GM12878 (cell line): ENCODE results near the gene TRPM5. TPM values are rescaled to one million over a fixed set of nuclear protein-coding genes. Genes with fewer than 3 reads are reported as not detected.

ENCODE experiments used
- ATAC-seq: fragments of 200-7000 bp; cut with Tn5 transposase; 3 replicates; pipeline ENCODE4 v1.9.1; 2020; ENCODE audit warnings: mild to moderate bottlenecking, moderate library complexity
- BruUV-seq: library from RNA; stranded (reverse); fragments of 400-500 nt; replicated peaks from 2 replicates; lab custom pipeline; 2021; lab: Mats Ljungman, UMichigan
- CTCF ChIA-PET: fragments of 300-600 bp; sonication (Branson Sonifier 250); formaldehyde crosslinking; extraction: SDS; loops from one replicate; lab custom pipeline; 2021; ENCODE audit warnings: inconsistent platforms; lab: Yijun Ruan, JAX
- POLR2A ChIA-PET: fragments of 350-600 bp; formaldehyde crosslinking; extraction: SDS; loops from one replicate; lab custom pipeline; 2021; ENCODE audit warnings: inconsistent platforms; lab: Charles Lee
- RAD21 ChIA-PET: fragments of 300-600 bp; sonication (Branson Sonifier 250); formaldehyde crosslinking; loops from one replicate; lab custom pipeline; 2023; ENCODE audit warnings: antibody characterized with exemption; ENCODE audit not compliant: unreplicated experiment; lab: Charles Lee
- SMC1A ChIA-PET: fragments of 300-600 bp; sonication (Branson Sonifier 250); formaldehyde crosslinking; loops from one replicate; lab custom pipeline; 2023; ENCODE audit not compliant: unreplicated experiment, uncharacterized antibody; lab: Charles Lee
- DNase-seq: peaks from one replicate; pipeline ENCODE4 v3.0.0-alpha.2; 2011; ENCODE audit warnings: low read depth, low spot score
- FAIRE-seq: peaks from 3 replicates; lab custom pipeline; 2011; peaks lifted over from hg19 to GRCh38; lab: Jason Lieb, UNC
- H2AFZ ChIP-seq: 2 replicates; pipeline ENCODE4 v1.6.0; 2011; ENCODE audit warnings: low read depth, low read length, control low read depth; ENCODE audit not compliant: control insufficient read depth
- H3K27ac ChIP-seq: 2 replicates; pipeline ENCODE4 v1.5.1; 2011; ENCODE audit warnings: control low read depth; ENCODE audit not compliant: control insufficient read depth, insufficient read depth
- H3K27me3 ChIP-seq, 2 experiments: replicated peaks in 1 of 2; 2 replicates each; pipeline versions ENCODE4 v1.6.0 to v1.6.1; 2011; ENCODE audit warnings: low read length in 1 of 2; ENCODE audit not compliant: control insufficient read depth in 2 of 2, insufficient read depth in 2 of 2
- H3K36me3 ChIP-seq, 2 experiments: 2 replicates each; pipeline ENCODE4 v1.5.1; 2011; ENCODE audit warnings: low read length in 1 of 2; ENCODE audit not compliant: control insufficient read depth in 2 of 2, insufficient read depth in 2 of 2
- H3K4me1 ChIP-seq: 2 replicates; pipeline ENCODE4 v1.6.1; 2011; ENCODE audit warnings: mild to moderate bottlenecking, low read length, moderate library complexity, mixed read lengths; ENCODE audit not compliant: control insufficient read depth, insufficient read depth
- H3K4me2 ChIP-seq: 2 replicates; pipeline ENCODE4 v1.6.0; 2011; ENCODE audit warnings: control low read depth; ENCODE audit not compliant: control insufficient read depth, insufficient read depth
- H3K4me3 ChIP-seq: fragments of 200-600 bp; sonication (generic); 2 replicates; pipeline ENCODE4 v1.5.1; 2016
- H3K79me2 ChIP-seq: 2 replicates; pipeline ENCODE4 v1.6.0; 2011; ENCODE audit warnings: low read length; ENCODE audit not compliant: control insufficient read depth, insufficient read depth
- H3K9ac ChIP-seq: 2 replicates; pipeline ENCODE4 v1.8.0; 2011; ENCODE audit warnings: low read length, control low read depth, mixed read lengths; ENCODE audit not compliant: control insufficient read depth, insufficient read depth
- H3K9me3 ChIP-seq: replicated peaks from 3 replicates; pipeline ENCODE4 v1.5.1; 2011; ENCODE audit warnings: mild to moderate bottlenecking, low read length; ENCODE audit not compliant: control insufficient read depth, insufficient read depth
- H4K20me1 ChIP-seq: 2 replicates; pipeline ENCODE4 v1.6.0; 2011; ENCODE audit not compliant: control insufficient read depth, insufficient read depth
- ASH2L ChIP-seq: fragments of 300-600, 200-600 bp; sonication (generic); IDR thresholded peaks from 2 replicates; pipeline ENCODE4 v1.6.1; 2017; ENCODE audit warnings: low read depth, mild to moderate bottlenecking, borderline replicate concordance
- BHLHE40 ChIP-seq, 2 experiments: fragments of 450-650 bp in 1 of 2; IDR thresholded peaks; 2 replicates each; pipeline ENCODE4 v1.6.1; 2011 to 2017; ENCODE audit warnings: low read depth in 2 of 2, borderline replicate concordance in 1 of 2, improper control_type of control experiment in 1 of 2, low read length in 1 of 2, mild to moderate bottlenecking in 1 of 2
- CEBPZ ChIP-seq: fragments of 150-350 bp; IDR thresholded peaks from 2 replicates; pipeline ENCODE4 v1.6.1; 2016; ENCODE audit warnings: low read depth, low read length
- CREB1 ChIP-seq: IDR thresholded peaks from 2 replicates; pipeline ENCODE4 v1.6.1; 2012; ENCODE audit warnings: low read depth, mild to moderate bottlenecking, inconsistent platforms
- IRF3 ChIP-seq: fragments of 450-650 bp; IDR thresholded peaks from 2 replicates; pipeline ENCODE4 v1.6.1; 2014; ENCODE audit warnings: mild to moderate bottlenecking
- KAT2A ChIP-seq: conservative IDR thresholded peaks from 2 replicates; pipeline ENCODE4 v1.6.1; 2011; ENCODE audit warnings: low read depth, low read length; ENCODE audit not compliant: control insufficient read depth
- NBN ChIP-seq: fragments of 450-650 bp; IDR thresholded peaks from 2 replicates; pipeline ENCODE4 v1.6.1; 2016
- NRF1 ChIP-seq: conservative IDR thresholded peaks from 2 replicates; pipeline ENCODE4 v1.6.1; 2011; ENCODE audit warnings: mild to moderate bottlenecking, low read depth, low read length, improper control_type of control experiment
- RCOR1 ChIP-seq: conservative IDR thresholded peaks from 2 replicates; pipeline ENCODE4 v1.6.1; 2012; ENCODE audit warnings: low read depth, low read length, improper control_type of control experiment
- SP1 ChIP-seq: IDR thresholded peaks from one replicate; pipeline ENCODE4 v1.6.1; 2011; ENCODE audit warnings: low read depth, low read length
- SPI1 ChIP-seq: IDR thresholded peaks from 2 replicates; pipeline ENCODE4 v1.6.1; 2011; ENCODE audit warnings: low read depth, mild to moderate bottlenecking, low read length, moderate library complexity, borderline replicate concordance; ENCODE audit not compliant: insufficient read depth
- STAT3 ChIP-seq: IDR thresholded peaks from 2 replicates; pipeline ENCODE4 v1.6.1; 2011; ENCODE audit warnings: low read depth, low read length, improper control_type of control experiment
- SUZ12 ChIP-seq: fragments of 200-600 bp; sonication (generic); IDR thresholded peaks from one replicate; pipeline ENCODE4 v1.6.1; 2018; ENCODE audit warnings: antibody characterized with exemption, mild to moderate bottlenecking; ENCODE audit not compliant: unreplicated experiment
- USF1 ChIP-seq: IDR thresholded peaks from 2 replicates; pipeline ENCODE4 v1.6.1; 2011; ENCODE audit warnings: borderline replicate concordance, low read depth, mild to moderate bottlenecking, moderate library complexity, mixed read lengths, low read length; ENCODE audit not compliant: insufficient read depth; ENCODE audit errors: extremely low read length
- YY1 ChIP-seq: IDR thresholded peaks from 2 replicates; pipeline ENCODE4 v1.6.1; 2011; ENCODE audit warnings: low read depth, mild to moderate bottlenecking, low read length
- ZNF274 ChIP-seq: IDR thresholded peaks from one replicate; pipeline ENCODE4 v1.8.0; 2011; ENCODE audit not compliant: insufficient read length, insufficient read depth
- WGBS: methylation state at CpG from one replicate; pipeline ENCODE4 v1.1.6; 2016; ENCODE audit warnings: low lambda C conversion rate; ENCODE audit not compliant: insufficient replicate concordance, insufficient coverage; ENCODE audit errors: missing lambda C conversion rate; 5-methylcytosine and 5-hydroxymethylcytosine counted together
- in situ Hi-C: fragments of 300-500 bp; cut with MboI; formaldehyde crosslinking; loops from 9 replicates; pipeline ENCODE4 v1.14.3; 2018; ENCODE audit warnings: mixed read lengths
- intact Hi-C: fragments of 100-400 bp; cut with micrococcal nuclease; formaldehyde crosslinking; loops from one replicate; pipeline ENCODE4 v1.14.2; 2022; ENCODE audit not compliant: unreplicated experiment
- polyA plus RNA-seq, 11 experiments: library from polyadenylated mRNA; depleted of rRNA in 4 of 11; unstranded in 6 of 11; stranded (reverse) in 5 of 11; fragments of >200 nt; fragmentation: Nextera tagmentation in 4 of 11; fragmentation: Illumina TruSeq in 1 of 11; extraction: Ambion mirVana in 4 of 11; extraction: Trizol in 1 of 11; gene quantifications; 1 replicate in 1 of 11; 2 replicates in 10 of 11; pipeline versions ENCODE4 v1.2.1 to v1.2.3, GENCODE V29; 2011 to 2016; ENCODE audit warnings: inconsistent platforms in 2 of 11, missing spikeins in 2 of 11, low read depth in 1 of 11
- total RNA-seq, 4 experiments: library from RNA; depleted of rRNA in 3 of 4; stranded (reverse); fragments of >200 nt in 3 of 4; fragmentation: Illumina TruSeq in 1 of 4; extraction: Trizol in 1 of 4; gene quantifications; 2 replicates each; pipeline versions ENCODE4 v1.2.1 to v1.2.3, GENCODE V29; 2013 to 2021
- TF ChIP-seq, protein P1 (sequence below): fragments of 450-650 bp; formaldehyde crosslinking; IDR thresholded peaks from 2 replicates; pipeline ENCODE4 v1.4.0; 2022; ENCODE audit warnings: mild to moderate bottlenecking, moderate library complexity

Gene TRPM5
- total and polyA plus RNA-seq, 10 of the 15 experiments (the other 5 are each of a cell fraction or from before 2014, with no cell fraction given) = not detected

GRCh38 chr11:2408671-2409070 is 35.6 kb downstream of the TRPM5 start:
- no peak overlapping the region for H3K9ac ChIP-seq
- H3K4me2 ChIP-seq = no peak overlapping the region
- intact Hi-C loops (no loop called here), in situ Hi-C loops (no loop called here)
- POLR2A ChIA-PET = no interaction called here
- SMC1A ChIA-PET = no interaction called here
- H3K27me3 ChIP-seq = no peaks in the 10 kb centered on the region
- 32% methylated on average over 11 of the region's 11 CpGs for whole genome bisulfite sequencing
- H2AFZ ChIP-seq = no peak overlapping the region
- H3K9me3 ChIP-seq = no peaks in the 10 kb centered on the region
- no peak overlapping the region for H3K4me3 ChIP-seq
- FAIRE-seq (no peak), DNase-seq (no peak), ATAC-seq (no peak)
- RAD21 ChIA-PET = interaction anchor here (1.3 kb wide), 1 partner anchor 104 kb away, joined by 3 read pairs; no protein-coding TSS in a partner anchor
- no peaks in the 10 kb centered on the region; a peak in 1 of 4 replicates for H3K36me3 ChIP-seq
- H3K79me2 ChIP-seq = no peaks in the 10 kb centered on the region
- no TSS peak for BruUV-seq
- no peaks in the 10 kb centered on the region for H4K20me1 ChIP-seq
- CTCF ChIA-PET = interaction anchor here (1.8 kb wide), 1 partner anchor 11 kb away, joined by 6 read pairs; no protein-coding TSS in a partner anchor
- H3K4me1 ChIP-seq = no peaks in the 10 kb centered on the region
- H3K27ac ChIP-seq = no peak overlapping the region
- TF ChIP-seq CREB1 (no peak), SP1 (no peak), SUZ12 (no peak), BHLHE40 (IDR thresholded peaks at IDR 0.05; ENCODE audit: borderline replicate concordance in 1 of 2, low read depth in 2 of 2, low read length in 1 of 2) (no peak), SPI1 (no peak), USF1 (no peak), YY1 (no peak), IRF3 (no peak), KAT2A (no peak), RCOR1 (no peak), NRF1 (no peak), ZNF274 (no peak), NBN (no peak), CEBPZ (no peak), STAT3 (no peak), ASH2L (no peak)
- TF ChIP-seq, protein P1, sequence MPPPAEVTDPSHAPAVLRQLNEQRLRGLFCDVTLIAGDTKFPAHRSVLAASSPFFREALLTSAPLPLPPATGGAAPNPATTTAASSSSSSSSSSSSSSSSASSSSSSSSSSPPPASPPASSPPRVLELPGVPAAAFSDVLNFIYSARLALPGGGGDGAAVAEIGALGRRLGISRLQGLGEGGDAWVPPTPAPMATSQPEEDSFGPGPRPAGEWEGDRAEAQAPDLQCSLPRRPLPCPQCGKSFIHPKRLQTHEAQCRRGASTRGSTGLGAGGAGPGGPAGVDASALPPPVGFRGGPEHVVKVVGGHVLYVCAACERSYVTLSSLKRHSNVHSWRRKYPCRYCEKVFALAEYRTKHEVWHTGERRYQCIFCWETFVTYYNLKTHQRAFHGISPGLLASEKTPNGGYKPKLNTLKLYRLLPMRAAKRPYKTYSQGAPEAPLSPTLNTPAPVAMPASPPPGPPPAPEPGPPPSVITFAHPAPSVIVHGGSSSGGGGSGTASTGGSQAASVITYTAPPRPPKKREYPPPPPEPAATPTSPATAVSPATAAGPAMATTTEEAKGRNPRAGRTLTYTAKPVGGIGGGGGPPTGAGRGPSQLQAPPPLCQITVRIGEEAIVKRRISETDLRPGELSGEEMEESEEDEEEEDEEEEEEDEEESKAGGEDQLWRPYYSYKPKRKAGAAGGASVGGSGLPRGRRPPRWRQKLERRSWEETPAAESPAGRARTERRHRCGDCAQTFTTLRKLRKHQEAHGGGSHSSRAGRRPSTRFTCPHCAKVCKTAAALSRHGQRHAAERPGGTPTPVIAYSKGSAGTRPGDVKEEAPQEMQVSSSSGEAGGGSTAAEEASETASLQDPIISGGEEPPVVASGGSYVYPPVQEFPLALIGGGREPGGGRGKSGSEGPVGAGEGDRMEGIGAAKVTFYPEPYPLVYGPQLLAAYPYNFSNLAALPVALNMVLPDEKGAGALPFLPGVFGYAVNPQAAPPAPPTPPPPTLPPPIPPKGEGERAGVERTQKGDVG = no peak
